Thoracic aorta (tissue), 2 donors: ENCODE measurements around the gene ATP10A. TPM values are rescaled to one million over a fixed set of nuclear protein-coding genes. Genes with fewer than 3 reads are reported as not detected.

ENCODE experiments used
- ATAC-seq: fragments of 150-250 bp; one replicate; pipeline ENCODE4 v1.8.0; 2017; ENCODE audit warnings: low read depth; ENCODE audit not compliant: insufficient number of reproducible peaks, low FRiP score
- DNase-seq: peaks from one replicate; pipeline ENCODE4 v3.0.0-alpha.2; 2020; ENCODE audit warnings: low spot score
- H3K27ac ChIP-seq, 2 donors: fragments of 200-600 bp; sonication (generic); 1 replicate in 1 of 2; 2 replicates in 1 of 2; pipeline ENCODE4 v1.5.1; 2016; ENCODE audit warnings: mild to moderate bottlenecking in 2 of 2, moderate library complexity in 2 of 2
- H3K27me3 ChIP-seq: fragments of 200-600 bp; sonication (generic); replicated peaks from 2 replicates; pipeline ENCODE4 v1.6.0; 2016; ENCODE audit warnings: mild to moderate bottlenecking; ENCODE audit not compliant: insufficient read depth
- H3K36me3 ChIP-seq: fragments of 200-600 bp; sonication (generic); one replicate; pipeline ENCODE4 v1.5.1; 2016
- H3K4me1 ChIP-seq, 2 donors: fragments of 200-600 bp; sonication (generic); 1 replicate in 1 of 2; 2 replicates in 1 of 2; pipeline versions ENCODE4 v1.5.1 to v1.6.0; 2016; ENCODE audit warnings: low read depth in 2 of 2, mild to moderate bottlenecking in 1 of 2; ENCODE audit not compliant: control insufficient read depth in 1 of 2
- H3K4me3 ChIP-seq: fragments of 200-600 bp; sonication (generic); 2 replicates; pipeline ENCODE4 v1.5.1; 2016; ENCODE audit warnings: mild to moderate bottlenecking
- H3K9me3 ChIP-seq: fragments of 200-600 bp; sonication (generic); 2 replicates; pipeline ENCODE4 v1.5.1; 2016
- total RNA-seq, 2 donors: library from RNA; depleted of rRNA; stranded (reverse); fragments of >200 nt; gene quantifications; one replicate each; pipeline versions ENCODE4 v1.1.0 to v1.2.3, GENCODE V29; 2016
- TF ChIP-seq, protein P1 (sequence below): fragments of 200-600 bp; sonication (generic); IDR thresholded peaks from one replicate; pipeline ENCODE4 v1.5.1; 2019; ENCODE audit warnings: antibody characterized with exemption

ATP10A gene
- total RNA-seq, 2 donors from 2014 or later = 59.4 to 89.8 TPM

DNA sequence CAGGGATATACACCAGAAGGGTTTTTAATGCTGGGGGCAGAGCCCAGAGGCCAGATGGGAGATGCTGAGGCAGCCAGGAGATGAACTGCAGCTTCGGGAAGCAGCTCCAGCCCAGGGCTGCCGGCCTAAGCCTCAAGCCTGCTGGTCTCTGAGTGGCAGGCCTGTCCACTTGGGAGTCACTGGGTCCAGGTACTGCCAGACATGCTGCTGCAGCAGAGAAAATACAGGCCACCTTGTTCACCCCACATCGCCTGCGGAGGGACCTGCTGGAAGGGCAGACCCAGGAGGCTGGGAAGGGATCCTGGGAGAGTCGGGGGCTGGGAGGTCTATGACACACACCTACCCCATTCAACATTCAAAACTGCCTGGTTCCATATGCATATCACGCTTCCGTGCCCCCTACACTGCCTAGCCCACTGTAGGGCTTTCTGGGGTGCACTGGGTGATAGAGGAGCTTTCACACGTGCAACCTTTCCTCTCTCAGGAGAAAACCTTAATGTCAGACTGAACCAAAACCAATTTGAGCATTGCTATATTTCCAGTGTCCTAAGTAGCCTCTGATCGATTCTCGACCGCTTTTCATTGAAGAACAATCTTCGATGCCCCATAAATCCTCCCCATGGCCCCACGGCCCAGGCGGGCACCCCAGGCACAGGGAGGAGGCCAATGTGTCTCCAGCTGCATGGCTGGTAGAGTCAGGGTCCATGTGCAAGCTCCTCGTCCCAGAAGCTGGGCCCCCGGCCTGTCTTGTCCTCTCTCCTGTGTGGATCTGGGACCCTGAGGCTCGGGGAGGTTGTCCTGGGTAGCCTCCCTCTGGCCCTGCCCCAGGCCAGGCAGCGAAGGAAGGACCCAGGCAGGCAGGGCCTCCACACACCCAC, 147.4 kb downstream of the ATP10A start:
- no peak for ATAC-seq

DNA sequence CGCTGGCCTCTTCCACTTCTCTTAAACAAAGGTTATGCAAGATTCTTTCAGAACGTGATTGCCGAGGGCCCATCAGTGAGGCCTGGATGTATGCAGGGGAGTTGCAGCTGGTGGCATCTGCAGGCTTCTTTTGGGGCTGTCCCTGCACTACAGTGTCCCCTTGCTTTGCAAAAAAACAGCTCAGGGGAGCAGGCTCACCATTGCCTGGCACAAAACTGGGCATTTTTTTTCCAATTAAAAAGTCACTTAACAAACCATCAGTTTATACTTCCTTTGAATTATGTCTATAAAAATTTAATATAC, 148.6 kb downstream of the ATP10A start:
- no peak overlapping the region for H3K4me3 ChIP-seq
- H3K27ac ChIP-seq = no peak overlapping the region
- TF ChIP-seq, protein P1, sequence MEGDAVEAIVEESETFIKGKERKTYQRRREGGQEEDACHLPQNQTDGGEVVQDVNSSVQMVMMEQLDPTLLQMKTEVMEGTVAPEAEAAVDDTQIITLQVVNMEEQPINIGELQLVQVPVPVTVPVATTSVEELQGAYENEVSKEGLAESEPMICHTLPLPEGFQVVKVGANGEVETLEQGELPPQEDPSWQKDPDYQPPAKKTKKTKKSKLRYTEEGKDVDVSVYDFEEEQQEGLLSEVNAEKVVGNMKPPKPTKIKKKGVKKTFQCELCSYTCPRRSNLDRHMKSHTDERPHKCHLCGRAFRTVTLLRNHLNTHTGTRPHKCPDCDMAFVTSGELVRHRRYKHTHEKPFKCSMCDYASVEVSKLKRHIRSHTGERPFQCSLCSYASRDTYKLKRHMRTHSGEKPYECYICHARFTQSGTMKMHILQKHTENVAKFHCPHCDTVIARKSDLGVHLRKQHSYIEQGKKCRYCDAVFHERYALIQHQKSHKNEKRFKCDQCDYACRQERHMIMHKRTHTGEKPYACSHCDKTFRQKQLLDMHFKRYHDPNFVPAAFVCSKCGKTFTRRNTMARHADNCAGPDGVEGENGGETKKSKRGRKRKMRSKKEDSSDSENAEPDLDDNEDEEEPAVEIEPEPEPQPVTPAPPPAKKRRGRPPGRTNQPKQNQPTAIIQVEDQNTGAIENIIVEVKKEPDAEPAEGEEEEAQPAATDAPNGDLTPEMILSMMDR = no peak
- H3K9me3 ChIP-seq = no peaks in the 10 kb centered on the region
- H3K4me1 ChIP-seq = peaks cover 14 to 39% of the 10 kb centered on the region in 2 donors
- no peaks in the 10 kb centered on the region for H3K27me3 ChIP-seq
- no peak for ATAC-seq
- H3K36me3 ChIP-seq = peaks cover 31% of the 10 kb centered on the region
- DNase-seq = no peak

More for the DNA sequence above, 147.4 kb downstream of the ATP10A start:
- no peaks in the 10 kb centered on the region for H3K9me3 ChIP-seq
- peaks cover 15 to 48% of the 10 kb centered on the region in 2 donors for H3K4me1 ChIP-seq
- no peaks in the 10 kb centered on the region for H3K27me3 ChIP-seq
- H3K4me3 ChIP-seq = no peak overlapping the region
- TF ChIP-seq, protein P1 = no peak
- peak overlapping the region; percentile 81 to 87 for H3K27ac ChIP-seq
- no peak for DNase-seq
- peaks cover 28% of the 10 kb centered on the region for H3K36me3 ChIP-seq

DNA sequence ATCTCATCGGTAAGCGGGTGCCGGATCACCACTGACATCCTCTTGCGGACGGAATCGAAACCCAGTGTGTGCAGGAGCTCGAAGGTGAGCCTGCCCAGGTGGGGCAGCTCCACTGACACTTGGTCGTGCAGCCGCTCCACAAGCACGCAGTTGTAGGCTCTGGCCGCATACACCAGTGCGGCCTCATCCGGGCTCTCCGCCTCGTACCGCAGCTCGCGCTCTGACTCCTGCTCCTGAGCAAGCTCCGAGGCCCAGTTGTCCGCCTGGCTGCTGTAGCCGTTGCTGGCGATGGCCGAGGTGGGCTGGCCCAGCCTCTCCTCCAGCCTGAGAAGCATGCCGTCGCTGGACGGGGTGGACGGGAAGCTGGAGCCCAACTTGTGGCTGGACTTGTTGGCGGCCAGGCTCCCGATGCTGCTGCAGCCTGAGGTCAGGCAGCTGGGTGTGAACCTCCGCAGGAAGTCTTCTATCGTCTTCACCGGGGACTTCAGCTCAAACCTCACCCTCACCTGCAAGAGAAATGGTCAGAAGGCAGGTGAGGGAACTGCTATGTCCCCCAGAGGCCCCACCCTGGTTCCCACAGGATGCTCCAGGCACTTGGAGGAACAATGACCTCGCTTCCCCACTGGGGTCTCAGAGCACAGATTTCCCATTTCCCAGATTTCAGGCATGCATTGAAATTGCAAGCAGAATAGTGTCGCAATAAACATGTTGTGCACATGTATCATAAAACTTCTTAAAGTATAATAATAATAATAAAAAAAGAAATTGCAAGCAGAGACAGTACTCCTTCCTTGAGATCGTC, 149.2 kb downstream of the ATP10A start:
- H3K4me1 ChIP-seq = peaks cover 13 to 39% of the 10 kb centered on the region in 2 donors
- no peak for DNase-seq
- no peaks in the 10 kb centered on the region for H3K27me3 ChIP-seq
- H3K4me3 ChIP-seq = no peak overlapping the region
- TF ChIP-seq, protein P1 = no peak
- peaks cover 30% of the 10 kb centered on the region for H3K36me3 ChIP-seq
- no peaks in the 10 kb centered on the region for H3K9me3 ChIP-seq
- no peak for ATAC-seq
- no peak overlapping the region for H3K27ac ChIP-seq

DNA sequence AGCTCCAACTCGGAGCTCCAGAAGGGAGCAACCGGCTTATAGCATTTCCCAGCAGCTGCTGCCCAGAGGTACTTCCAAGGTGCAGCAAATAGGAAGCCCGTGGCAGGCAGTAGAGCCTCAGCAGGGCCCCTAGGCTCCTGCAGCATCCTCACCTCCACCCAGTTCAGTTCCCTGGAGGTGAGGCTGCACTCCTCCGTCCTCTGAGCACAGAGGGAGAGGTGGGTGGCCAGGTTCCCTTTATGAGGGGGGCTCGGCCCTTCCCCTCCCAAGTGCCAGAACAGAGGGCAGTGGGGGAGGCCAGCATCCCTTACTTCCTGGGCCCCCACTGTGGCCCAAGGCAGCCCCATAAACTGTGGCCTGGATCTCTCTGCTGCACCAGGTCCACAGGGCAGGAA, 150.2 kb downstream of the ATP10A start:
- Histone ChIP-seq H3K4me1 (peaks cover 17 to 34% of the 10 kb centered on the region in 2 donors), H3K27ac (no peak overlapping the region), H3K27me3 (no peaks in the 10 kb centered on the region), H3K36me3 (peaks cover 29% of the 10 kb centered on the region), H3K9me3 (no peaks in the 10 kb centered on the region), H3K4me3 (no peak overlapping the region)
- TF ChIP-seq, protein P1 = no peak
- ATAC-seq (no peak), DNase-seq (no peak)
